ENCODE results near the gene GNG4.
A peak's percentile ranks its signal among the peaks of the same experiment; 100 is the strongest.

The GNG4 gene

DNA sequence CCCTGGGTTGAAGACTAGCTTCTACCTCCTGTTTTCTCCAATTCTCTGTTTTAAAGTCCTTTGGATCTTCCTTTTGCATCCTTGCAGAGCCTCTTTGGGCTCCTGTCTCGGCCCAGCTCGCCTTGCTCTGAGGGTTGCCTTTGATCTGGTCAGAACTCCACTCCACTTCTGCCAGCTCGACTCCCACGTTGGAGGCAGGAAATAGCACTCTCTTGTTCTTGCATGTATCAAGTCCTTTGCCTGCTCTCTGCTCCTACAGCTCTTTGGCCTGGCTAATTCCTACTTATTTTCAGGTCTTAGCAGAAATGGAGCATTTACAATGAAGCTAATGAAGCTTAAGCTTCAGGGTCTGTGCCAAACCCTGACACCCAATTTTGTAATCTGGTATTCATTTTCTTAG is 124.3 kb downstream of the GNG4 start:
- DNase-seq = no peak

DNA sequence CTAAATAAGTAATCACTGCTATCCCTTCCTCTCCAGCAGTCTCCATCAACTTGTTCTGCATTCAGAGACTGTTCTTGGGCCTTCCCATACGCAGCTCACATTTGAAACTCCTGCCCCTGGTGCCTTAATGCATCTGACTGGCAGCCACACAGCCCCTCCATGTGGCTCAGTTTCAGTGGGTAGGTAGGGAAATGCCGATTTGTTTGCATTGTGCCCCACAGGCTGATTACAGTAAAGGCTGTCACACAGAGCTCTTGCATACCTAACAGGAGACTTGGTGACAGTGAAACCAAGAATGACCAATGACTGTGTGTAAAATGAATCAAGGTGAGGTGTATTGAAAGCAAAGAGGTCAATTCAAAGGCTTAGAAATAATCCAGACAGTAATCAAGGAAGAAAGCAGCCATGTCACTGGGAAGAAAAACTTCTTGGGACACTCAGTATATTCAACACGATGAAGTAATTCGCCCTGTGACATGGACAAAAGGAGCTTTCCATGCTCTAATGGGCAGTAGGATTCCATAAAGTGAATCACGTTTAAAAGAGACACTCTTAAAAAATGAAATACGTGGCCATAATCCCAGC is 132.6 kb downstream of the GNG4 start:
- DNase-seq = no peak

DNA sequence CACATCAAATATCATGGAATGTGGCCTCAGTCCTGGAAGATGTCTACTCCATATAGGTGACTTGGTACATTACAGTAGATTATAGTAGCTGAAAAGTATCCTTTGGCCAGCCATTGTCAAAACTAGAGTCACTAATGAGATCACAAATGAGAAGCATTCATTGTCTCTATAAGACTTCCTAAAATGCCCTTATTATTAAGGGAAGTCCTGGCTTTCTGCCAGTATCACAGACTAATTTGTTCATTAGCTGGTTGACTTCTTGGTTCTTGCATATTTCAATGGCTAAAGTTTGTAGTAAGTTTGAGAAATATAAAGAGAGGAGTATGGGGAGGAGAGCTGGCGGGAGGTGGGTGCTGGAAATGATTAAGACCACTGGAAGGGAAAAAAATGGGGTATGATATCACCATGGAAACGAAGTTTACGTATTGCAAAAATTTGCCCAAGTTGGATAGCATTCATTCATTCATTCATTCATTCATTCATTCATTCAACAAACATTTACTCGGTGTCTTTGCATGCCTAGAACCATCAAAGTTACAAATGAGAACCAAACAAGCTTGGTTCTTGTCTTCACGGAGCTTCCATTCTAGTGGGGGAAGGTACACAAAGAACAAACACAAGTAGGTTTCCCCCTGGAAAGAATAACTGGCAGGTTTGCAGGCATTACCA is 133.6 kb downstream of the GNG4 start:
- DNase-seq = no peak

DNA sequence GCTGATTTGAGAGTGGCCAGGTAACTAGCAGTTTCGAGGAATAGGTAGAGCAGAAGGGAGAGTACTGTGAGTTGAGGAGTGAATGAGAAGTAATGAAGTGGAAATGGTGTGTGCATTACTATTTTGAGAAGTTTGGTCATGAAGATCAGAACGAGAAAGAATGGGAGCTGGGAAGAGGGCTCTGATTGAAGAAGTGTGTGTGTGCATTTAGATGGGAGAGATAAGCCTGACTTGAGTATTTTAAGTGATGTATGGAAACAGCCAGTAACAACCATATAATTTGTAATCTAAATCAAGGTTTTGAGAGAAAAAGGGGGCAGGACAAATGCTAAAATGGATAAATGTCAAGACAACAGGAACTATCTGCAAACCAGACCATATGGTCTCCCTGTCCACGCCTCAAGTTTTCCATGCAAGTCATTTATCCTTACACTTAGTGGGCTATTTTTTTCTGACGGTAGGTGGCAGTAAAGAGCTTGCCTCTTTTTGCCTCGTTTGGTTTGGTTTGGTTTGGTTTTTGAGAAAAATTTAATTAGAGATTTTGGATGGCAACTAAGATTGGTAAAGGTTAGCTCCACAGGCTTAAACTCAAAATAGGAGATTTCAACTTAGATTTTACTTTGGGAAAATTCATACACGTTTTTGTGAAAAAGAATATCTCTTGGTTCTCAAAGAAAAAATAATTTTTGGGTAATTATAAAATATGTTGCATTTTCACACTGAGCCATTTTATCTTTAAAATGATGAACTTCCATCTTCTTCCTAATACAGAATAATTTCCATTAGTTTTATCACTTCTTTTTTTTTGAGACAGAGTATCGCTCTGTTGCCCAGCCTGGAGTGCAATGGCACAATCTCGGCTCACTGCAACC is 135.9 kb downstream of the GNG4 start:
- peak; percentile 74 for DNase-seq

DNA sequence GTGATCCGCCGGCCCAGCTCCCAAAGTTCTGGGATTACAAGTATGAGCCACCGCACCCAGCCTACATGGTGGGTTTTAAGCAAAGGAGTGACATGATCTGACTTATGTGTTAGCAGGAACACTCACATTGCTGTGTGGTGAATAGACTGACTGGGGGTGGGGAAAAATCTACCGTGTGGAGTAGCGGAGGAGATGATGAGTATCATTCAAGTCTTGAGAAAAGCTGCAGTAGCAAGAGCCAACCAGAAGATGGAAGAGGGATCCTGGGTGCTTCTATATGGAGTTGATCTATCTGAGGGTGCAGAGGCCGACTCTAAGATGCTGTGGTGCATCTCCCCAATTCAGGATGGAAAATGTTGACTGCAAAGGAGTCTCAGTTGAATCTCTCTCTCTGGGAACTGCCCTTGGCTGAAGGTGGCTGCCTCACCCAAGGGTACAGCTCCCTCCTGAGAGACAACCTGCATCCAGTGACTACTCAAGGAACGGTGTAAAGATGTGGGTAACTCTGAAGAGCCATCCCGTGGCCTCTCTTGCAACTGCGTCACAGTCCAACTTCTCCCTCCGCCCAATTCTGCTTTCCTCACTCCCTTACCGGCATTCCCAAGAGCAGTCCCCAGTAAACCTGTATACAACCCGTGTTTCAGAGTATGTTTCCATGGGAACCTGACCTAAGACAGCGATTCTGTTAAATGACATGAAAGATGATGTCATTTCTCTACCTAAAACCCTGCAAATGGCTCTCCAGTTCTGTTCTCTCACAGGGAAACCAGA is 137.9 kb downstream of the GNG4 start:
- no peak for DNase-seq

DNA sequence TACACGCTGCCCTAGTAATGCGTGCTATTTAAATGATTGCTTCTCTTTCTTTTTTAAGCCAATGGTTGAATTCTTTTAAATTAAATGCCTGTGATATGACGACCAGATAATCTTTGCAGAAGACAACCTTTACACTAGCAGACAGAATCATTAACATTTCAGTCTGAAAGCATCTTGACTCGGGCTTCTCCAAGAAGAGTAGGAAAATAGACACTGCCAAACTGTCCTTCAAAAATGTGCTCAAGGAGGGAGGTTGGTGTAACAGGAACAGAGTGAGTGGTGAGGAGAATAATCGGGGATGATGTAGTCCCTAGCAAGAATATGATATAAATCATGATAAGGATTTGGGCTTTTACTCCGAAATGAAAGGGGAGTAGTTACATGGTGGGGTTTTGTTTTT is 138.8 kb downstream of the GNG4 start:
- DNase-seq = no peak

DNA sequence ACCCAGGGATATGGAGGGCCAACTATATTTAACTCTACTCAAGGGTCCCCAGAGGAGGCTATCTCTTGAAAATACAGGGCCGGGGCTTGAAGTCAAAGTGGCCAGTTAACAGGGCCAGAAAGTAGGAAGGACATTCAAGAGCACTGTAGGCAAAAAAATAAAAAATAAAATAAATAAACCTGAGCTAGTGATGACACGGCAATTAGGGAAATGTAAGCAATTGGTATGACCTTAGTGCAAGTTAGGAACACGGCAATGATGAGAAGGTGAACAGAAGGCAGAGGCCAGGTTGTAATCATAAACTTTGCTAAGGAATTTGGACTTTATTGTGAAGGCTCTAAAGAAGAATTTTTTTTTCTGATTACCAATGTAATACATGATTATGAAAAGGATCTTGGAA is 142.0 kb downstream of the GNG4 start:
- DNase-seq = no peak

DNA sequence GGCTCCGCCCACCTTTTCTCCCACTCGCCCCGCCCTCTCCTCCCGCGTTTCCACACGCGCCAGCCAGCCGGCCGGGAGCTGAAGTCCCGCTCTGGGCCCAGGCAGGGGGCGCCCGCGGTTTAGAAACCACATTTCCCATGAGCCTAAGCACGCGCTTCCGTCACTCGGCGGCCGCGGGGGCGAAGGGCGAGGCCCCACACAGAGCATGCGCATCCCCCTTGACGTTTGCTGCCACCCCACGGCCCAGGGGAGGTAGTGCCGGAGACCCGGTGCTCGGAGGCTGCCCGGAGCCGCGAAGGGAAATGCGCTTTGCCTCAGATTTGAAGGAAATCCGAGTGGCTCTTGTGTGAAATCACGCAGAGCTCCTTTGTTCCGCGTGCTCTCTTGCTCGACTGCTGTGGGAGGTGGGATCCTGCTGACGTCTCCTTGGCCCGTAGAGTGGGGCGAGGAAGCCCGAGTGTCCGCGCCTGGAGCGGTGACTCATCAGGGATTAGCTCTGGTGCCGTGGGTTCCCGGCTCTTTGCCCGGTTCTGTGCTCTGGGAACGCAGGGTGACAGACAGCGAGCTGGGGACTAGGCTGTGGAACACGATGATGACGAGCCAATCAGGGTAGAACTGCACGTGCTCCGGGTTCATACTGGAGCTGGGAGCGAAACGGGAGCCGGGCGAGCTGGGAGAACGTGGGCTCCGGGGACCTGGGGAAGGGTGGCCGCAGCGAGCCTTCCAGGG is 144.9 kb downstream of the GNG4 start:
- peak; percentile 98 for DNase-seq

DNA sequence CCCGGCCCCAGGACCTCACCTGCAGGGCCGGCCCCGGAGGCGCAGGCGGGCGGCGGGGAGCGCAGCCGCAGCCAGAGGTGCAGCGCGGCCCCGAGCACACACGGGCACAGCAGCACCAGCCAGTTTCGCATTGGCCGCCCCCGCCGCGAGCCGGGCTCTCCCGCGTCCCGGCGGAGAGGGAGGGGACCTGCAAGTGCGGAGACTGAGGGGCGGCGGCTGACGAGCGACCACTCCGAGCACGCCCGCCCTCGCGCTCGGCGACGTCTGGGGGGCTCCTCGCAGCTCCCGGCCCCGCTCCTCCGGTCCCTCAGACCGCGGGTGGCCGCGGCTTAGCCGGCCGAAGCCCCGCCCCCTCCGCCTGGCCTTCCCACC is 145.5 kb downstream of the GNG4 start, which contains the start of gene B3GALNT2:
Gene B3GALNT2 (minus strand): TSS at position 331 of the 372 bp plus-strand sequence. CDS start 200 bp downstream, at position 131.
- no peak for DNase-seq

DNA sequence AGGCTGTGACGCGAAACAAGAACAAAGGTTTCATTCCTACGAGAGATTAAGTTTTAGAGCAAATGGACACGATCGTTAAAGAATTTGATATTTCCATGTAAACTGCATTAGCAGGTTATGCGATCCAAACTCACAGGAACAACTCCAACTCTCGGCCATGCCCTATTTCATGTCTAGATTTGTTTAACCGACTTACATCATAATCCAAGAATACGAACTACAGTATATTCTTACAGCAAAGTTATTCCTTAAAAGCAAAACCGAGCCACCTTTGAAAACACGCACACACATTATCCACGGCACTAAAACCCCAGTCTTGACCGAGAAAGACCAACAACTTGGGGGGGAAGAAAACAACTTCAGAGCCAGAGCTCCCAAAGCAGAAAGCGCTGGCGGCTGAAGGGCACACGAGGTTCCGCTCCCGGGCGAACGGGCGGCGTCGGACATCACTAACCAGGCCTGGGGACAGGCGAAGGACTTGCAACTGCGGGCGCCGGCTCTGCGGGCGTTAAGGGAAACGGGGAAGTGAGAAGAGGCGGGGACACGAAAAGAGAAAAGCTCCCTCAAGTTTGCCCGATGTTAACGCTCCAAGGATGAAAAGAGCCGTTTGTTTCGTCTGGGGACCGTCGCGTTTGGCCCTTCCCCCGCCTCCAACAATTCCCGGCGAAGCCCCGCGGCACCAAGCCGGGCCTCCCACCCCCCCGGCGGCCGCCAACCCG is 146.0 kb downstream of the GNG4 start:
- DNase-seq = peak; percentile 10

DNA sequence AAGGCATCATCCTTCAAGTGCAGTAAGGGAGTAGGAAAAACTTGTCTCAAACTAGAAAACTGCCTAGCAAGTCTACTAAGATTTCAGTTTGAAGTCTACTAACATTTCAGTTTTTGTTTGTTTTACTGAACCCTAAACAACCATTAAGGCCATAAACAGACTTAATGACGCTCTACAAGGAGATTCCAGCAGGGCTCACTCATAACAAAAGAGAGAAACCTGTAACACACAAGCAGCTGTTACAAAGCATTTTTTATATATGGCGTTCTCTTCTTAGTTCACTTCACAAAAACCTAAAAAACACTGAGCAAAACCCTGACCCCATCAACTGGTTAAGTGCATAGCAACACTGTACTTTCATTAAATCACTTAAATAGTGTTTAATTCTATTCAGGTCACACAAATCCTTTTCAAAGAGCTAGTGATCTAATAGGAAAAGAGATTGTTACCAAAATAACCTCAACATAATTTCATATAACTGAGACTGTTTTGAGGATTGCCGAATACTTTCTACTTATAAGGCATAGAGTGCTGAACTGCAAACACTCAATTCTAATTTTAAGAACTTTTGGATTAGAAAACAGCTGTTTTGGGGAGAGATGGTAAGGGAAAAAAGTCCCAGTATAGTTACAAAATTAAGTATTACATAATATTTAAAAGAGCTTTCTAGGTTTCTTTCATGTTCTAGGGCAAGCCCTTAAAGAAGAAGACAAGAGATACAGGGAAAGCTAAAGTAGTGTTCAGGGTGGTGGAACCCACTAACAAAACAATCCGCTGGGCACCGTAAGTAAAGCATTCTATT is 146.8 kb downstream of the GNG4 start:
- no peak for DNase-seq

DNA sequence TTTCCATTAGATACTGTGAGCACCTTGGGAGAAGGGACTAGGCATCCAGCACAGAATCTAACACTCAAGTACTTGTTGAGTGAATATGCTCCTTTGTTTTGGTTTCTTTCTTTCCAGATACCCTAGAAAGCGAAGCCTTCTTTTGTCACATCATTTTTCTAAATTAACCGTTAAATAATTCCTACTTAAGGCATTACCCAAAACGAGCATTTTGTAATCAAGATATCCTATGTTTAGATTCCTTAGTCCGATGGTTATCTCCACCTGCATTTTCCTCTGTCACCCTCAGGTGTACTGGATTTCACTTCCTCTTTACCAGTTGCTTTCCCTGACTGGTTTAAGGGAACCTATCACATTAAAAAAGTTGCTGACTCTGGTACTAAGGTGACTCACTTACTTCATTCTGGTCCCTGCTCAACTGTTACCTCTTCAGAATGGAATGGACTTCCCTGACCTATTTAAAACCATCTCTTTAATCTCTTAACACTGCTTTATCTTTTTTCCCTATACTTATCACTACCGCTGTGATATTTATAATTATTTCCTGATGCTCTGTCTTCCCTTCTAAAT is 148.5 kb downstream of the GNG4 start:
- DNase-seq = no peak

All from CD4-positive, alpha-beta T cell treated with Interleukin-17A for 1 hour (primary cell).